OCI-LY7 (cell line): ENCODE data around the gene HS3ST1.

Source experiments
- CTCF ChIP-seq: fragments of 200-600 bp; sonication (generic); conservative IDR thresholded peaks from 2 replicates; pipeline ENCODE4 v1.5.1; 2014; ENCODE audit warnings: mild to moderate bottlenecking, antibody characterized with exemption, low read length, moderate library complexity, mixed read lengths
- EZH2phosphoT487 ChIP-seq: fragments of 200-600 bp; sonication (generic); IDR thresholded peaks from 2 replicates; pipeline ENCODE4 v1.6.1; 2018; ENCODE audit warnings: low read depth, borderline replicate concordance, mild to moderate bottlenecking, mixed run types, antibody characterized with exemption, low read length, moderate library complexity, mixed read lengths

- TF ChIP-seq CTCF = no peak
- TF ChIP-seq EZH2phosphoT487 = no peak
Observed at GRCh38 chr4:11421116-11421515, 7.6 kb downstream of the HS3ST1 start.
